HepG2 (cell line): Measurements from ENCODE around the gene PAQR5. TPM values are rescaled to one million over a fixed set of nuclear protein-coding genes. Genes with fewer than 3 reads are reported as not detected.

Experiments
- CREBL2 ChIP-seq: sonication (generic); formaldehyde crosslinking; IDR thresholded peaks from 2 replicates; pipeline ENCODE4 v1.8.1; 2023; ENCODE audit warnings: missing genetic modification reagents, mild to moderate bottlenecking, borderline replicate concordance
- GRHL1 ChIP-seq: sonication (generic); formaldehyde crosslinking; conservative IDR thresholded peaks from 2 replicates; pipeline ENCODE4 v1.8.0; 2022; ENCODE audit warnings: missing genetic modification reagents
- JARID2 ChIP-seq: sonication (generic); formaldehyde crosslinking; IDR thresholded peaks from 2 replicates; pipeline ENCODE4 v1.8.1; 2023; ENCODE audit warnings: missing genetic modification reagents, inconsistent platforms; ENCODE audit not compliant: insufficient replicate concordance
- MEIS2 ChIP-seq: sonication (generic); formaldehyde crosslinking; IDR thresholded peaks from 2 replicates; pipeline ENCODE4 v1.9.0; 2021; ENCODE audit warnings: mild to moderate bottlenecking, missing genetic modification reagents
- PAWR ChIP-seq: sonication (generic); formaldehyde crosslinking; IDR thresholded peaks from 2 replicates; pipeline ENCODE4 v1.4.0; 2020; ENCODE audit warnings: missing genetic modification reagents, mild to moderate bottlenecking, borderline replicate concordance
- PAXIP1 ChIP-seq: sonication (generic); formaldehyde crosslinking; conservative IDR thresholded peaks from 2 replicates; pipeline ENCODE4 v1.4.0; 2020; ENCODE audit warnings: mild to moderate bottlenecking, missing genetic modification reagents, moderate library complexity
- SCMH1 ChIP-seq: sonication (generic); formaldehyde crosslinking; IDR thresholded peaks from 2 replicates; pipeline ENCODE4 v1.9.0; 2021; ENCODE audit warnings: missing genetic modification reagents, mild to moderate bottlenecking, borderline replicate concordance
- ZNF350 ChIP-seq: sonication (generic); formaldehyde crosslinking; IDR thresholded peaks from 2 replicates; pipeline ENCODE4 v1.4.0; 2020; ENCODE audit warnings: mild to moderate bottlenecking, low read depth, missing genetic modification reagents, borderline replicate concordance
- polyA plus RNA-seq, 8 experiments: library from polyadenylated mRNA; depleted of rRNA in 3 of 8; stranded (reverse) in 7 of 8; unstranded in 1 of 8; fragments of >200 nt; fragmentation: Illumina TruSeq in 4 of 8; extraction: Trizol in 4 of 8; gene quantifications; 2 replicates each; pipeline versions ENCODE4 v1.2.1 to v1.2.3, GENCODE V29; 2011 to 2016; ENCODE audit warnings: low read depth in 4 of 8, missing spikeins in 1 of 8, mixed read lengths in 1 of 8; ENCODE audit not compliant: insufficient read depth in 1 of 8
- total RNA-seq, 5 experiments: library from RNA; depleted of rRNA; stranded (reverse); fragments of >200 nt; fragmentation: Illumina TruSeq; extraction: Trizol; gene quantifications; 2 replicates each; pipeline ENCODE4 v1.2.3, GENCODE V29; 2016; ENCODE audit warnings: low read depth in 1 of 5
- TF ChIP-seq, protein P1 (sequence below): sonication (generic); formaldehyde crosslinking; IDR thresholded peaks from 2 replicates; pipeline ENCODE4 v1.4.0; 2020; ENCODE audit warnings: mild to moderate bottlenecking, missing genetic modification reagents
- TF ChIP-seq, protein P2 (sequence below): sonication (generic); formaldehyde crosslinking; IDR thresholded peaks from 2 replicates; pipeline ENCODE4 v1.4.0; 2020; ENCODE audit warnings: mild to moderate bottlenecking, missing genetic modification reagents, borderline replicate concordance
- TF ChIP-seq, protein P3 (sequence below): sonication (generic); formaldehyde crosslinking; IDR thresholded peaks from 2 replicates; pipeline ENCODE4 v1.4.0; 2020; ENCODE audit warnings: mild to moderate bottlenecking, missing genetic modification reagents

The PAQR5 gene
- total and polyA plus RNA-seq, 2 of the 13 experiments (the other 11 are each of a cell fraction or from before 2014, with no cell fraction given): 0.53 to 1.3 TPM

DNA sequence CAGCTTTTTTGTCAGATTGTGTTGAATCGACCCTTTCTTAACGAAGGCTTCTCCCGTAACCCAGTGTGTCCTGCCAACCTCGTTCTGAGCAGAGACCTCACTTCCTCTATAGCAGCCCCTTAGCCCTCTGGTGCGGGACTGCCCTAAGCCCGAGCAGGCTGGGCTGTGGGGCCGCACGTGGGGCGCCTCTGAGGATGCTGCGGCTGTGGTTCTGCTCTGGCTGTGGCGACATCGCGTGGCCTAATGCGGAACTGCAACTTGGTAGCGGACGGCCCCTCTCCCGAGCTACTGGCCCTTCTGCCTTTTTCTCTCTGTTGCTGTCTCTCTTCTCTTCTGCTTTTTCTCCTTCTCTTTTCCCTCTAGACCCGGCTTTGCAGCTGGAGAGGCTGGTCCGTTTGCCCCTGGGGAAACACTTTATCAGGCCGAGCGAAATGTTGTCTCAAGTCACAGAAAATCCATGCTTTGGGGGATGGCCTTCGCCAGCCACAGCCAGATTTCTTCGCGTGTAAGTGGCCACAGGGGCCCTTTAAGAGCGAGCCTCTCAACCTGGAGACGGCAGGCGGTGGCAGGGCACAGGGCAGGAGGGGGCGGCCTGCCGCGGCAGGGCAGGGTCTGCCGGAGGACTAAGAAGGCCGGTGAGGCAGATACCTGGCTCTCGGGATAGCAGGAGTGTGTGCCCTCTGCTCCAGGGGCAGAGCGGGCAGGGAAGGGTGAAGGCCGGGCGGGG, 96.0 kb downstream of the PAQR5 start (continued):
- TF ChIP-seq, protein P1, sequence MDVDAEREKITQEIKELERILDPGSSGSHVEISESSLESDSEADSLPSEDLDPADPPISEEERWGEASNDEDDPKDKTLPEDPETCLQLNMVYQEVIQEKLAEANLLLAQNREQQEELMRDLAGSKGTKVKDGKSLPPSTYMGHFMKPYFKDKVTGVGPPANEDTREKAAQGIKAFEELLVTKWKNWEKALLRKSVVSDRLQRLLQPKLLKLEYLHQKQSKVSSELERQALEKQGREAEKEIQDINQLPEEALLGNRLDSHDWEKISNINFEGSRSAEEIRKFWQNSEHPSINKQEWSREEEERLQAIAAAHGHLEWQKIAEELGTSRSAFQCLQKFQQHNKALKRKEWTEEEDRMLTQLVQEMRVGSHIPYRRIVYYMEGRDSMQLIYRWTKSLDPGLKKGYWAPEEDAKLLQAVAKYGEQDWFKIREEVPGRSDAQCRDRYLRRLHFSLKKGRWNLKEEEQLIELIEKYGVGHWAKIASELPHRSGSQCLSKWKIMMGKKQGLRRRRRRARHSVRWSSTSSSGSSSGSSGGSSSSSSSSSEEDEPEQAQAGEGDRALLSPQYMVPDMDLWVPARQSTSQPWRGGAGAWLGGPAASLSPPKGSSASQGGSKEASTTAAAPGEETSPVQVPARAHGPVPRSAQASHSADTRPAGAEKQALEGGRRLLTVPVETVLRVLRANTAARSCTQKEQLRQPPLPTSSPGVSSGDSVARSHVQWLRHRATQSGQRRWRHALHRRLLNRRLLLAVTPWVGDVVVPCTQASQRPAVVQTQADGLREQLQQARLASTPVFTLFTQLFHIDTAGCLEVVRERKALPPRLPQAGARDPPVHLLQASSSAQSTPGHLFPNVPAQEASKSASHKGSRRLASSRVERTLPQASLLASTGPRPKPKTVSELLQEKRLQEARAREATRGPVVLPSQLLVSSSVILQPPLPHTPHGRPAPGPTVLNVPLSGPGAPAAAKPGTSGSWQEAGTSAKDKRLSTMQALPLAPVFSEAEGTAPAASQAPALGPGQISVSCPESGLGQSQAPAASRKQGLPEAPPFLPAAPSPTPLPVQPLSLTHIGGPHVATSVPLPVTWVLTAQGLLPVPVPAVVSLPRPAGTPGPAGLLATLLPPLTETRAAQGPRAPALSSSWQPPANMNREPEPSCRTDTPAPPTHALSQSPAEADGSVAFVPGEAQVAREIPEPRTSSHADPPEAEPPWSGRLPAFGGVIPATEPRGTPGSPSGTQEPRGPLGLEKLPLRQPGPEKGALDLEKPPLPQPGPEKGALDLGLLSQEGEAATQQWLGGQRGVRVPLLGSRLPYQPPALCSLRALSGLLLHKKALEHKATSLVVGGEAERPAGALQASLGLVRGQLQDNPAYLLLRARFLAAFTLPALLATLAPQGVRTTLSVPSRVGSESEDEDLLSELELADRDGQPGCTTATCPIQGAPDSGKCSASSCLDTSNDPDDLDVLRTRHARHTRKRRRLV (CRISPR knock-in tag): no peak
- TF ChIP-seq PAWR (CRISPR knock-in tag) (no peak), JARID2 (CRISPR knock-in tag) (no peak), PAXIP1 (CRISPR knock-in tag) (0 out of 2 replicates have a peak, but pooled peaks have one; percentile 17), SCMH1 (CRISPR knock-in tag) (no peak), CREBL2 (CRISPR knock-in tag) (no peak), ZNF350 (no peak), MEIS2 (no peak), GRHL1 (CRISPR knock-in tag) (no peak)
- TF ChIP-seq, protein P2, sequence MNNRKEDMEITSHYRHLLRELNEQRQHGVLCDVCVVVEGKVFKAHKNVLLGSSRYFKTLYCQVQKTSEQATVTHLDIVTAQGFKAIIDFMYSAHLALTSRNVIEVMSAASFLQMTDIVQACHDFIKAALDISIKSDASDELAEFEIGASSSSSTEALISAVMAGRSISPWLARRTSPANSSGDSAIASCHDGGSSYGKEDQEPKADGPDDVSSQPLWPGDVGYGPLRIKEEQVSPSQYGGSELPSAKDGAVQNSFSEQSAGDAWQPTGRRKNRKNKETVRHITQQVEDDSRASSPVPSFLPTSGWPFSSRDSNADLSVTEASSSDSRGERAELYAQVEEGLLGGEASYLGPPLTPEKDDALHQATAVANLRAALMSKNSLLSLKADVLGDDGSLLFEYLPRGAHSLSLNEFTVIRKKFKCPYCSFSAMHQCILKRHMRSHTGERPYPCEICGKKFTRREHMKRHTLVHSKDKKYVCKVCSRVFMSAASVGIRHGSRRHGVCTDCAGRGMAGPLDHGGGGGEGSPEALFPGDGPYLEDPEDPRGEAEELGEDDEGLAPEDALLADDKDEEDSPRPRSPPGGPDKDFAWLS (CRISPR knock-in tag): no peak
- TF ChIP-seq, protein P3, sequence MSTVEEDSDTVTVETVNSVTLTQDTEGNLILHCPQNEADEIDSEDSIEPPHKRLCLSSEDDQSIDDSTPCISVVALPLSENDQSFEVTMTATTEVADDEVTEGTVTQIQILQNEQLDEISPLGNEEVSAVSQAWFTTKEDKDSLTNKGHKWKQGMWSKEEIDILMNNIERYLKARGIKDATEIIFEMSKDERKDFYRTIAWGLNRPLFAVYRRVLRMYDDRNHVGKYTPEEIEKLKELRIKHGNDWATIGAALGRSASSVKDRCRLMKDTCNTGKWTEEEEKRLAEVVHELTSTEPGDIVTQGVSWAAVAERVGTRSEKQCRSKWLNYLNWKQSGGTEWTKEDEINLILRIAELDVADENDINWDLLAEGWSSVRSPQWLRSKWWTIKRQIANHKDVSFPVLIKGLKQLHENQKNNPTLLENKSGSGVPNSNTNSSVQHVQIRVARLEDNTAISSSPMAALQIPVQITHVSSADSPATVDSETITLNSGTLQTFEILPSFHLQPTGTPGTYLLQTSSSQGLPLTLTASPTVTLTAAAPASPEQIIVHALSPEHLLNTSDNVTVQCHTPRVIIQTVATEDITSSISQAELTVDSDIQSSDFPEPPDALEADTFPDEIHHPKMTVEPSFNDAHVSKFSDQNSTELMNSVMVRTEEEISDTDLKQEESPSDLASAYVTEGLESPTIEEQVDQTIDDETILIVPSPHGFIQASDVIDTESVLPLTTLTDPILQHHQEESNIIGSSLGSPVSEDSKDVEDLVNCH (CRISPR knock-in tag): no peak
